Epithelial cell of esophagus (primary cell): ENCODE results near the gene TEX30.
"Not testable (repeated sequence)": the region's sequence is repeated elsewhere in the genome, so short reads cannot be mapped to it uniquely, and the experiment has no call there.

Source experiments
- DNase-seq: peaks from one replicate; pipeline ENCODE4 v3.0.0; 2010; ENCODE audit warnings: low read depth
- H3K4me3 ChIP-seq: 2 replicates; pipeline ENCODE4 v1.5.1; 2011; ENCODE audit warnings: mild to moderate bottlenecking, low read length, control low read depth
- TF ChIP-seq, protein P1 (sequence below): IDR thresholded peaks from 2 replicates; pipeline ENCODE4 v1.5.1; 2011; ENCODE audit warnings: low read depth, mild to moderate bottlenecking, low read length, control low read depth, inconsistent platforms; ENCODE audit not compliant: insufficient read depth; ENCODE audit errors: missing control alignments

Gene TEX30

GRCh38 chr13:102798581-102799425 is 25.2 kb upstream of the TEX30 start, which contains the start of the genes BIVM and POGLUT2:
TSS of gene BIVM (plus strand) at chr13:102799119. CDS start at chr13:102807268, 8,149 bp downstream.
TSS of gene POGLUT2 (minus strand) at chr13:102798976. CDS start at chr13:102798670, 306 bp downstream.
- peak within 1 kb of the TSS; percentile 76 for H3K4me3 ChIP-seq
- DNase-seq, result peak; percentile 98
- TF ChIP-seq, protein P1, sequence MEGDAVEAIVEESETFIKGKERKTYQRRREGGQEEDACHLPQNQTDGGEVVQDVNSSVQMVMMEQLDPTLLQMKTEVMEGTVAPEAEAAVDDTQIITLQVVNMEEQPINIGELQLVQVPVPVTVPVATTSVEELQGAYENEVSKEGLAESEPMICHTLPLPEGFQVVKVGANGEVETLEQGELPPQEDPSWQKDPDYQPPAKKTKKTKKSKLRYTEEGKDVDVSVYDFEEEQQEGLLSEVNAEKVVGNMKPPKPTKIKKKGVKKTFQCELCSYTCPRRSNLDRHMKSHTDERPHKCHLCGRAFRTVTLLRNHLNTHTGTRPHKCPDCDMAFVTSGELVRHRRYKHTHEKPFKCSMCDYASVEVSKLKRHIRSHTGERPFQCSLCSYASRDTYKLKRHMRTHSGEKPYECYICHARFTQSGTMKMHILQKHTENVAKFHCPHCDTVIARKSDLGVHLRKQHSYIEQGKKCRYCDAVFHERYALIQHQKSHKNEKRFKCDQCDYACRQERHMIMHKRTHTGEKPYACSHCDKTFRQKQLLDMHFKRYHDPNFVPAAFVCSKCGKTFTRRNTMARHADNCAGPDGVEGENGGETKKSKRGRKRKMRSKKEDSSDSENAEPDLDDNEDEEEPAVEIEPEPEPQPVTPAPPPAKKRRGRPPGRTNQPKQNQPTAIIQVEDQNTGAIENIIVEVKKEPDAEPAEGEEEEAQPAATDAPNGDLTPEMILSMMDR, result no peak

- no peak for DNase-seq
- TF ChIP-seq, protein P1, result no peak
- H3K4me3 ChIP-seq, result no peak overlapping the region
Measured at GRCh38 chr13:102793611-102794355, 20.2 kb upstream of the TEX30 start.

DNA sequence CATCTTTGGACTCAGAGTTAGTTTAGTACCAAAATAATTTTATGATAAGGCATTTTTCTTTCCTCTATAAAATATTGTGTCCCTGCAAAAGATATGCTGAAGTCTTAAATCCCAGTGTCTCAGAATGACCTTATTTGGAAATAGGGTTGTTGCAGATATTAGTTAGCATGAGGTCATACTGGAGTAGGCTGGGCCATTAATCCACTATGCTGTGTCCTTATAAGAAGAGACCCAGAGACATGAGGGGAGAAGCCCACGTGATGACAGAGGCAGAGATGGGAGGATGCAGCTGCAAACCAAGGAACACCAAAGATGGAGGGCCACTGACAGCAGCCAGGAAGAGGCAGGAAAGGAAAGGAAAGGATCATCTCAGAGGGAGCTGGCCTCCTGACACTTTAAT is 18.8 kb upstream of the TEX30 start:
- no peak for DNase-seq
- H3K4me3 ChIP-seq, result no peak overlapping the region
- TF ChIP-seq, protein P1, result no peak

- DNase-seq, result no peak
- TF ChIP-seq, protein P1, result no peak
Measured at GRCh38 chr13:102788683-102789082, 15.1 kb upstream of the TEX30 start.

DNA sequence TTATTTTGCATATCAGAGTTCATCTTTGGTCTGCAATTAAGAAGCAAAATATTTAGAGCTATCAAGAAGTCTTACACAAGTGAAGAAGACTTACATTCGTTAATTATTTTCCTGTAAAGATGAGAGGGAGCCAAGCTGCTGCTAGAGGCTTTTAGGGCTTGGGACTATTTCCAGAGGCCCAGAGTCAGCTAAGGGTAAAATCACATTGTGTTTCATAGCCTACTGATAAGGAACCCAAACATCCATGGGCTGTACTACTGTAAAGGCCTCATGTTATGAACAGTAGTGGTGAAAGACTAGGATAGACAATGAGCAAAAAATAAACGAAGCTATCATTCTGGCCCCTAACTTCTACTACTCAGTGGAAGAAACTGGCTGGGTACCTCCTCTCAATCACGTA is 10.9 kb upstream of the TEX30 start:
- TF ChIP-seq, protein P1, result no peak

More at GRCh38 chr13:102788683-102789082, 15.1 kb upstream of the TEX30 start:
- H3K4me3 ChIP-seq, result no peak overlapping the region

DNA sequence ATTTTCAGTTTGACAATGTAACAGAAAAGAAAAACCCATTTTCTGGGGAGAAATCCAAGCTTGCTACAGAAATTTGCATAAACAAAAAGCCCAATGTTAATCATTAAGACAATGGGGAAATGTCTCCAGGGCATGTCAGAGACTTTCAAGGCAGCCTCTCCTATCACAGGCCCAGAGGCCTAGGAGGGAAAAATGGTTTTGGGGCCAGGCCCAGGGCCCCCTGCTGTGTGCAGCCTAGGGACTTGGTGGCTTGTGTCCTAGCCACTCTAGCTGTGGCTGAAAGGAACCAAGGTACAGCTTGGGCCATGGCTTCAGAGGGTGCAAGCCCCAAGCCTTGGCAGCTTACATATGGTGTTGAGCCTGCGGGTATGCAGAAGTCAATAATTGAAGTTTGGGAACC is 8.0 kb upstream of the TEX30 start:
- no peak overlapping the region for H3K4me3 ChIP-seq
- DNase-seq, result no peak
- TF ChIP-seq, protein P1, result no peak

More for the DNA sequence above, 10.9 kb upstream of the TEX30 start:
- no peak overlapping the region for H3K4me3 ChIP-seq
- DNase-seq, result no peak

DNA sequence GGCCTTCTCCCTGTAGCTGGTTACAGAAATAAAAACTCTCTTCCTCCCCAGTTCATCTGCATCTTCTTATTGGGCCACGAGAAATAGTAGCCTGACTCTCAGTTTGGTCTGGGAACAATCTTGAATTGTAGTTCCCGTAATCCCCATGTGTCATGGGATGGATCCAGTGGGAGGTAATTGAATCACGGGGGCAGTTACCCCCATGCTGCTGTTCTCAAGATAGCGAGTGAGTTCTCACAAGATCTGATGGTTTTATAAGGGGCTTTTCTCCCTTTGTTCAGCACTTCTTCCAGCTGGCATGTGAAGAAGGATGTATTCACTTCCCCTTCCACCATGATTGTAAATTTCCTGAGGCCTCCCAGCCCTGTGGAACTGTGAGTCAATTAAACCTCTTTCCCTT is 7.1 kb upstream of the TEX30 start:
- not testable (repeated sequence) for DNase-seq, H3K4me3 ChIP-seq
